Activated T-helper 1 cell treated with anti-CD3 and anti-CD28 coated beads, Interleukin-12 subunit alpha, Interleukin-12 subunit beta, Interleukin-2, Interleukin-4 antibody, amounts not matched to agents 30 ng/mL and 10 ng/mL and 1 ng/mL, durations not matched to agents 14 hours and 24 hours and 36 hours (primary cell): Measurements from ENCODE around the gene DGCR6. TPM values are rescaled to one million over a fixed set of nuclear protein-coding genes. Genes with fewer than 3 reads are reported as not detected.
"Not testable (repeated sequence)": the region's sequence is repeated elsewhere in the genome, so short reads cannot be mapped to it uniquely, and the experiment has no call there.

Experiments used
- DNase-seq: peaks from one replicate; pipeline ENCODE4 v3.0.0; 2021; ENCODE audit warnings: low spot score
- H3K27ac Mint-ChIP-seq: one replicate; pipeline ENCODE4 v1.8.0; 2021; ENCODE audit warnings: mild to moderate bottlenecking, mixed read lengths
- H3K27me3 Mint-ChIP-seq: one replicate; pipeline ENCODE4 v1.8.0; 2022; ENCODE audit warnings: mild to moderate bottlenecking, moderate library complexity, mixed read lengths; ENCODE audit not compliant: insufficient read depth
- H3K36me3 Mint-ChIP-seq: one replicate; pipeline ENCODE4 v1.8.0; 2021; ENCODE audit warnings: low read depth, mixed read lengths
- H3K4me1 Mint-ChIP-seq: one replicate; pipeline ENCODE4 v1.8.0; 2021; ENCODE audit warnings: low read depth, mixed read lengths
- H3K4me3 Mint-ChIP-seq: one replicate; pipeline ENCODE4 v1.8.0; 2021; ENCODE audit warnings: mild to moderate bottlenecking, moderate library complexity, mixed read lengths
- H3K9me3 Mint-ChIP-seq: one replicate; pipeline ENCODE4 v1.8.0; 2021; ENCODE audit warnings: mixed read lengths
- intact Hi-C: fragments of 100-400 bp; cut with micrococcal nuclease; formaldehyde crosslinking; loops from one replicate; pipeline ENCODE4 v1.15.1; 2024
- total RNA-seq: library from RNA; stranded (reverse); gene quantifications from 2 replicates; pipeline ENCODE4 v1.2.3, GENCODE V29; 2022

The DGCR6 gene
- 0.71 and 1.1 TPM in 2 replicates for total RNA-seq

GRCh38 chr22:18905540-18906409, at the start of gene DGCR6:
Gene DGCR6 (plus strand): TSS chr22:18906320. CDS start chr22:18906375, 55 bp downstream.
- no peak within 1 kb of the TSS for H3K27ac Mint-ChIP-seq
- intact Hi-C loops = no loop called here
- no peaks in the 10 kb centered on the region for H3K9me3 Mint-ChIP-seq
- no peak for DNase-seq
- H3K4me3 Mint-ChIP-seq = no peak within 1 kb of the TSS
- H3K4me1 Mint-ChIP-seq = no peaks in the 10 kb centered on the region
- H3K36me3 Mint-ChIP-seq = no peaks in the 10 kb centered on the region
- no peaks in the 10 kb centered on the region for H3K27me3 Mint-ChIP-seq

DNA sequence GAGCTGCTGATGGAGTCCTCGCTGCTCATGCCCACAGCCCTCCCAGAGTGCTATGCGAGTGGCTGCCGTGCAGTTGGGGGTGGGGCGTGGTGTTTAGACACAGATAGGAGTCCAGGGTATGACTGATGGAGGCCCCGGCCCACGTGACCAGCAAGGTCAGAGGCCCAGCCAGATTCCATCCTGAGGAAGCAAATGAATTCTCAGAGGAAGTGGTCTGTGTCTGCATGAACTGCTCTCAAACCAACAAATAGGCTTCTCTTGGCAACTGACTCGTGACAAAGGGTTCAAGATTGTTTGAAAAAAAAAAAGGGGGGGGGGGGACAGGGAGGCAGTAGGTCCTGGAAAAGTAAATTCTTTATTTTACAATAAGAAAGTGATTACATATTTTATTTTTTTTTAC, 46.8 kb upstream of the DGCR6 start:
- H3K9me3 Mint-ChIP-seq, intact Hi-C loops, H3K4me1 Mint-ChIP-seq, H3K27ac Mint-ChIP-seq, H3K36me3 Mint-ChIP-seq, H3K27me3 Mint-ChIP-seq, DNase-seq, H3K4me3 Mint-ChIP-seq: not testable (repeated sequence)

GRCh38 chr22:18881260-18881659, 24.9 kb upstream of the DGCR6 start:
- H3K27me3 Mint-ChIP-seq, H3K4me1 Mint-ChIP-seq, H3K36me3 Mint-ChIP-seq, H3K9me3 Mint-ChIP-seq, H3K27ac Mint-ChIP-seq, H3K4me3 Mint-ChIP-seq, intact Hi-C loops: not testable (repeated sequence)
- peak; percentile 59 for DNase-seq

- H3K4me1 Mint-ChIP-seq, H3K4me3 Mint-ChIP-seq, H3K36me3 Mint-ChIP-seq, H3K9me3 Mint-ChIP-seq, H3K27me3 Mint-ChIP-seq, intact Hi-C loops, DNase-seq, H3K27ac Mint-ChIP-seq: not testable (repeated sequence)
Observed at GRCh38 chr22:18884465-18884864, 21.7 kb upstream of the DGCR6 start.

GRCh38 chr22:18888115-18888514, 18.0 kb upstream of the DGCR6 start:
- Mint-ChIP-seq H3K4me1 (no peaks in the 10 kb centered on the region), H3K27me3 (peaks cover 4% of the 10 kb centered on the region), H3K4me3 (no peak overlapping the region), H3K36me3 (no peaks in the 10 kb centered on the region), H3K9me3 (peaks cover 4% of the 10 kb centered on the region), H3K27ac (no peak overlapping the region)
- DNase-seq = no peak
- intact Hi-C loops = no loop called here

GRCh38 chr22:18890510-18891192, 15.5 kb upstream of the DGCR6 start:
- not testable (repeated sequence) for H3K4me1 Mint-ChIP-seq, H3K9me3 Mint-ChIP-seq, DNase-seq

DNA sequence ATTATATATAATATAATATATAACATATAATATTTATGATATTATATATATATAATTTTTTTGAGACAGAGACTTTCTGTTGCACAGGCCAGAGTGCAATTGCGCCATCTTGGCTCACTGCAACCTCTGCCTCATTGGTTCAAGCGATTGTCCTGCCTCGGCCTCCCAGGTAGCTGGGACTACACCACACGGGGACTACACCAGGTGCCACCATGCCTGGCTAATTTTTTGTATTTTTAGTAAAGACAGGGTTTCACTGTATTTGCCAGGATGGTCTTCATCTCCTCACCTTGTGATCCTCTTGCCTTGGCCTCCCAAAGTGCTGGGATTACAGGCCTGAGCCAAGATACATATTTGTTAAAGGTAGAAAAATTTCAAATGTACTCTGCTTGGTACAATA, 12.3 kb upstream of the DGCR6 start:
- H3K36me3 Mint-ChIP-seq, H3K4me3 Mint-ChIP-seq, H3K27ac Mint-ChIP-seq, intact Hi-C loops, DNase-seq, H3K4me1 Mint-ChIP-seq, H3K27me3 Mint-ChIP-seq, H3K9me3 Mint-ChIP-seq: not testable (repeated sequence)

More at GRCh38 chr22:18890510-18891192, 15.5 kb upstream of the DGCR6 start:
- H3K27ac Mint-ChIP-seq, H3K4me3 Mint-ChIP-seq, intact Hi-C loops, H3K36me3 Mint-ChIP-seq, H3K27me3 Mint-ChIP-seq: not testable (repeated sequence)

GRCh38 chr22:18896037-18896657, 10.0 kb upstream of the DGCR6 start:
- H3K27me3 Mint-ChIP-seq, H3K4me3 Mint-ChIP-seq, intact Hi-C loops, H3K9me3 Mint-ChIP-seq, H3K4me1 Mint-ChIP-seq, H3K27ac Mint-ChIP-seq, H3K36me3 Mint-ChIP-seq, DNase-seq: not testable (repeated sequence)

- H3K4me1 Mint-ChIP-seq, H3K27ac Mint-ChIP-seq, H3K9me3 Mint-ChIP-seq, H3K27me3 Mint-ChIP-seq, intact Hi-C loops, H3K4me3 Mint-ChIP-seq, H3K36me3 Mint-ChIP-seq, DNase-seq: not testable (repeated sequence)
Observed at GRCh38 chr22:18906410-18906745, 258 bp downstream of the DGCR6 start.

- H3K4me3 Mint-ChIP-seq = no peak overlapping the region
- no peaks in the 10 kb centered on the region for H3K9me3 Mint-ChIP-seq
- no peak for DNase-seq
- H3K27me3 Mint-ChIP-seq = no peaks in the 10 kb centered on the region
- H3K4me1 Mint-ChIP-seq = no peaks in the 10 kb centered on the region
- no peaks in the 10 kb centered on the region for H3K36me3 Mint-ChIP-seq
- no peak overlapping the region for H3K27ac Mint-ChIP-seq
- intact Hi-C loops = no loop called here
Observed at GRCh38 chr22:18906896-18907295, 776 bp downstream of the DGCR6 start.

DNA sequence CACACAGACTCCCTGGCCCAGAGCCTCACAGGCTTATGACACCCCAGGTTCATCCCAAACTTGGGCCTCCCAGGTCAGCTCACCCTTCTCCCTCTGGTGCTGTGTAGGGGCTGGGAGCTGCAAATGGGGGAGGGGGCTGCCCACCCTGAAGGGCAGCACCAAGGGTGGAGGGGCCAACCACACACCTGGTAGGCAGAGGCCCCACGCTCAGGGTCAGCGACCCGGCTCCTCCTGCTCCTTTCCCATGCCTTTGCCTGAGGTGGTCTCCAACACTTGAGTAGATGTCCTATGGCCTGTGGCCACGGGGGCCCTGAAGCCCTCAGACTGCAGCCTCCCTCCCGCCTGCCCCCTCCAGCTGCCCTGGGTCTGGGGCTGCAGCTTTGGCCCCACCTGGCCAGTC, 3.4 kb downstream of the DGCR6 start:
- Mint-ChIP-seq H3K36me3 (no peaks in the 10 kb centered on the region), H3K27me3 (no peaks in the 10 kb centered on the region), H3K27ac (no peak overlapping the region), H3K4me1 (no peaks in the 10 kb centered on the region), H3K9me3 (no peaks in the 10 kb centered on the region), H3K4me3 (no peak overlapping the region)
- DNase-seq = no peak
- intact Hi-C loops = no loop called here

DNA sequence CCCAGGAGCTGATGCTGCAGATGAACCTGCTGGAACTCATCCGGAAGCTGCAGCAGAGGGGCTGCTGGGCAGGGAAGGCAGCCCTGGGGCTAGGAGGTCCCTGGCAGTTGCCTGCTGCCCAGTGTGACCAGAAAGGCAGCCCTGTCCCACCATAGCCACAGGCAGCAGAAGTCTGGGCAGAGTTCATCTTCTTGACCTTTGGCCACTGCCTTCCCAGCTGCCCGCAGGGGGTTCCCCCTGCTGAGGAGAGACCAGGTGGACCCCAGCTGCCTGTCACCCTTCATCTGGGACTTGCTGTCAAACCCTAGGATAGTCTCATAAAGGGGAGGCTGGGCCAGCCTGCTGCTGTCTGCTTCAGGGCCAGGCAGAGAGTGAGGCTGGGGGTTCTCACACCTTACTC, 5.4 kb downstream of the DGCR6 start:
- H3K27ac Mint-ChIP-seq, H3K4me1 Mint-ChIP-seq, intact Hi-C loops: not testable (repeated sequence)

GRCh38 chr22:18912264-18912946, 6.3 kb downstream of the DGCR6 start:
- H3K27me3 Mint-ChIP-seq, H3K9me3 Mint-ChIP-seq, H3K36me3 Mint-ChIP-seq: not testable (repeated sequence)

More for the DNA sequence above, 5.4 kb downstream of the DGCR6 start:
- not testable (repeated sequence) for H3K4me3 Mint-ChIP-seq, DNase-seq, H3K27me3 Mint-ChIP-seq, H3K9me3 Mint-ChIP-seq, H3K36me3 Mint-ChIP-seq

More at GRCh38 chr22:18912264-18912946, 6.3 kb downstream of the DGCR6 start:
- H3K4me1 Mint-ChIP-seq, H3K4me3 Mint-ChIP-seq, intact Hi-C loops, H3K27ac Mint-ChIP-seq, DNase-seq: not testable (repeated sequence)
